Muscle layer of duodenum (tissue), 2 donors: ENCODE results near the gene CACNB4.
A peak's percentile ranks its signal among the peaks of the same experiment; 100 is the strongest.

Experiments
- H3K27ac ChIP-seq: one replicate; pipeline ENCODE4 v1.7.0; 2013; ENCODE audit warnings: mild to moderate bottlenecking, low read length
- H3K27me3 ChIP-seq: one replicate; pipeline ENCODE4 v1.7.0; 2013; ENCODE audit warnings: low read depth, mild to moderate bottlenecking, control low read depth, low read length
- H3K36me3 ChIP-seq, 2 donors: one replicate each; pipeline ENCODE4 v1.7.0; 2013; ENCODE audit warnings: low read length in 2 of 2, control low read depth in 1 of 2, mild to moderate bottlenecking in 1 of 2; ENCODE audit not compliant: insufficient read depth in 2 of 2, control insufficient read depth in 1 of 2
- H3K4me1 ChIP-seq, 2 donors: one replicate each; pipeline ENCODE4 v1.7.0; 2013; ENCODE audit warnings: low read length in 2 of 2, mild to moderate bottlenecking in 2 of 2, control low read depth in 1 of 2, moderate library complexity in 1 of 2; ENCODE audit not compliant: insufficient read depth in 2 of 2, control insufficient read depth in 1 of 2
- H3K4me3 ChIP-seq, 2 donors: one replicate each; pipeline ENCODE4 v1.7.0; 2013; ENCODE audit warnings: low read length in 2 of 2, low read depth in 1 of 2, mild to moderate bottlenecking in 1 of 2
- H3K9me3 ChIP-seq, 2 donors: one replicate each; pipeline ENCODE4 v1.7.0; 2013; ENCODE audit warnings: low read length in 2 of 2, control low read depth in 1 of 2, mild to moderate bottlenecking in 1 of 2; ENCODE audit not compliant: control insufficient read depth in 1 of 2
- donor health status: healthy.

Gene CACNB4

GRCh38 chr2:151984424-151985083 lies 114.3 kb downstream of the CACNB4 start:
- H3K9me3 ChIP-seq: peaks cover 0 to 3% of the 10 kb centered on the region in 2 donors

DNA sequence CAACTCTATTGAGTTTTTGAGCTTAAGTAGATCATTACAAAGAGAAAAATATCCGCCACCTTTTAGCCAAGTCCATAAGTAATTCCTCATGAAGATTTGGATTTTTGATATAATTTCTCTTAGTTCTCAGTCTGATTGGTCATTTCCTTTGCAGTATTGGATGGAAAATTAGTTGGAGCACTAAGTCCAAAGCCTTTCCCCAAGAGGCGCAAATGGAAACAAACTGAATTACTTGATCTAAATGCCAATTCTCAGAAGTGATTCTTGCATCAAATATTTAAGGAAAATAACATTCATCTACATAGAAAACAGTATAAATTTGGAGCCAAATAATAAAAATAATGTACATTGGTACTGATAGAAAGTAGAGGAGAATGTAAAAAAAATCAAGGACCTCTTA lies 115.6 kb downstream of the CACNB4 start:
- no peaks in the 10 kb centered on the region for H3K27me3 ChIP-seq

More at GRCh38 chr2:151984424-151985083, 114.3 kb downstream of the CACNB4 start:
- H3K27ac ChIP-seq: no peak overlapping the region
- no peaks in the 10 kb centered on the region for H3K36me3 ChIP-seq
- H3K4me1 ChIP-seq: no peaks in the 10 kb centered on the region
- H3K4me3 ChIP-seq: no peak overlapping the region
- no peaks in the 10 kb centered on the region for H3K27me3 ChIP-seq

DNA sequence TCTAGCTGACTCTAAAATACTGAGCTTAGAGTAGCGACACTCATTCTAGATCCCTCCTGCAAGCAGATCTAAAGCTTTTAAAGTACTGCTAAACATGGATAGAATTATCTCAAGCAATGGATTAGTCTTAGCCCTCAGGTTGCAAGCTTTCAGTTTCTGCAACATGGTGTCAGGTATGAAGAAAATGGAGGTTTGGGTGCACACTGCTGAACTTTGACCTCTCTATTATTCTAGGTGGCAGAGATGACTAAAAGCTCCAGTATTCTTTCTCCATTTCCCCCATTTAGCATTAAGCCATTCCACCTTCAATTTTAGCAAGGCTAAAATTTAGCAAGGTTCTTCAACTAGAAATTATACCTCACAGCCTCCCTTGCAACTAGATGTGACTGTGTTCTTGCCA lies 117.0 kb downstream of the CACNB4 start:
- Histone ChIP-seq H3K36me3 (no peaks in the 10 kb centered on the region), H3K9me3 (no peaks in the 10 kb centered on the region), H3K4me3 (no peak overlapping the region), H3K27me3 (no peaks in the 10 kb centered on the region), H3K27ac (no peak overlapping the region), H3K4me1 (no peaks in the 10 kb centered on the region)

More for the DNA sequence above, 115.6 kb downstream of the CACNB4 start:
- H3K36me3 ChIP-seq: no peaks in the 10 kb centered on the region
- H3K27ac ChIP-seq: no peak overlapping the region
- H3K4me3 ChIP-seq: no peak overlapping the region
- H3K9me3 ChIP-seq: no peaks in the 10 kb centered on the region
- H3K4me1 ChIP-seq: no peaks in the 10 kb centered on the region

- H3K27ac ChIP-seq: no peak overlapping the region
Measured at GRCh38 chr2:151979694-151980093, 119.2 kb downstream of the CACNB4 start.

DNA sequence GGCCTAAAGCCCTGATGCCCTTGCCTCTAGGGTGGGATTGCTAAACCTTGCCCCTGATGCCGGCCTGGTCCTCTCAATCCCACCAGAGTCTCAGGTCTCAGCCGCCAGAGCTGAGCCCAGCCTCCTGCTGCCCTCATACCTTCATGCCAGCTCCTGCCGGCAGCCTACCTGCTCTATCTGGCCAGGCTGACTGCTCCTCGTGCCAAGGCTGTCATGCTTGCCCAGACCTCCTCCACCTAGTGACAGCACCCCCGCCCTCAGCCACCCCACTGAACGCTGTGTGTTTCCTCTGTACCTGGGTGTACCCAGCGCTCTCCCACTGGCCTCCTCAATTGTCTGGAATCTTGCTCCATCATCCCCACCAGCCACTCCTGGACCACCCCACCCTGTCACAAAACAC lies 120.1 kb downstream of the CACNB4 start:
- H3K9me3 ChIP-seq: no peaks in the 10 kb centered on the region
- H3K4me1 ChIP-seq: no peaks in the 10 kb centered on the region
- no peak overlapping the region for H3K27ac ChIP-seq
- H3K36me3 ChIP-seq: no peaks in the 10 kb centered on the region
- no peak overlapping the region for H3K4me3 ChIP-seq
- no peaks in the 10 kb centered on the region for H3K27me3 ChIP-seq

More at GRCh38 chr2:151979694-151980093, 119.2 kb downstream of the CACNB4 start:
- H3K36me3 ChIP-seq: no peaks in the 10 kb centered on the region
- H3K27me3 ChIP-seq: no peaks in the 10 kb centered on the region
- H3K4me1 ChIP-seq: no peaks in the 10 kb centered on the region
- H3K9me3 ChIP-seq: no peaks in the 10 kb centered on the region
- no peak overlapping the region for H3K4me3 ChIP-seq

- Histone ChIP-seq H3K4me1 (no peaks in the 10 kb centered on the region), H3K9me3 (no peaks in the 10 kb centered on the region), H3K27ac (no peak overlapping the region), H3K27me3 (no peaks in the 10 kb centered on the region), H3K4me3 (no peak overlapping the region), H3K36me3 (no peaks in the 10 kb centered on the region)
Measured at GRCh38 chr2:151977631-151978030, 121.2 kb downstream of the CACNB4 start.

- no peaks in the 10 kb centered on the region for H3K27me3 ChIP-seq
- no peak overlapping the region for H3K4me3 ChIP-seq
- H3K27ac ChIP-seq: no peak overlapping the region
- H3K9me3 ChIP-seq: no peaks in the 10 kb centered on the region
- no peaks in the 10 kb centered on the region for H3K4me1 ChIP-seq
- H3K36me3 ChIP-seq: no peaks in the 10 kb centered on the region
Measured at GRCh38 chr2:151976945-151977353, 121.9 kb downstream of the CACNB4 start.

DNA sequence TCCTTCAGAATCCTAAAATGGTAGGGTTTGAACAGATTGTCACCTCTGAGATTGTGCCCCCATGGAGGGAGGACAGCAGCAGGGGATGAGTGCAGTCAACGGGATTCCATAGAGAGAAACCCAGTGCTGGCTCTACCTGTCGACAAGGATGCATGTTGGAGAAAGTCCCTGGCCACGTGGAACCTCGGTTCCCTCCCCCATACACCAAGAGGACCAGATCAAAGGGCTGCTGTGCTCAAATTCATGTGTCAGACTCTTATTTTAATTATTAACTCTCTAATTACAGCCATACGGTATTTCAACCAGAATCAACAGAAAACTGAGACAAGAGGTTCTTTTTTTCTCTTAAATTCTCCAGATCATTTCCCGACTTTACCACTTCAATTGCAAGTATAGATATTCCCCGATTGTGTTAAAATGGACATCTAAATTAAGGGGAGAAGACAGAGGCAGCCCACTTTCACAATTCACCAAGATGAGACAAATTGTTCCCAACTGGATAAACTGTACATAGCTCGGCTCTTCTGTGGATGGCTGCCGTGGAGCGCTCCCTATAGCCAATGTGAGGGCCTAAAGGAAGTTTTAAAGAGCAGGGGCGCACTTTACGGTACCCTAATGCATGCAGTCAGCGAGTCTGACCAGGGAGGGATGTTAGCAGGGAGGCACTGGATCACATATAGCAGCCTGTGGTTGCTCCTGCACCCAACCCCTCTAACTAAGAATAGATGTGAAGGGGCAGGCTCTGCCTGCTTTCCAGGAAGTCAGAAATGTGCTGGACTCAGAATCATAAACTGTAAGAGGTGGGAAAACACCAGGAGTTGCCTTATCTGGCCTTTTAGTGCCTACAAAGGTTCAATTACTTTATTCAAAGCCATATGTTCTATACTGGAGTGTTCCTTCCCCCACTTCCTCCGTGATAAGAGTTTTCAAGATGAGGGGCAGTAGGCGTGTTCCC lies 123.1 kb downstream of the CACNB4 start:
- H3K9me3 ChIP-seq: no peaks in the 10 kb centered on the region
- no peak overlapping the region for H3K4me3 ChIP-seq
- no peaks in the 10 kb centered on the region for H3K36me3 ChIP-seq
- no peaks in the 10 kb centered on the region for H3K27me3 ChIP-seq
- H3K27ac ChIP-seq: no peak overlapping the region
- no peaks in the 10 kb centered on the region for H3K4me1 ChIP-seq

- no peaks in the 10 kb centered on the region for H3K27me3 ChIP-seq
- H3K27ac ChIP-seq: no peak overlapping the region
- no peak overlapping the region for H3K4me3 ChIP-seq
- no peaks in the 10 kb centered on the region for H3K4me1 ChIP-seq
- no peaks in the 10 kb centered on the region for H3K9me3 ChIP-seq
- H3K36me3 ChIP-seq: no peaks in the 10 kb centered on the region
Measured at GRCh38 chr2:151974988-151975387, 123.9 kb downstream of the CACNB4 start.

- no peaks in the 10 kb centered on the region for H3K9me3 ChIP-seq
- H3K27me3 ChIP-seq: no peaks in the 10 kb centered on the region
- H3K36me3 ChIP-seq: no peaks in the 10 kb centered on the region
- no peak overlapping the region for H3K27ac ChIP-seq
- H3K4me3 ChIP-seq: peak overlapping the region in 1 of 2 donors; percentile 1
- H3K4me1 ChIP-seq: no peaks in the 10 kb centered on the region
Measured at GRCh38 chr2:151973901-151974199, 125.0 kb downstream of the CACNB4 start.

GRCh38 chr2:151973013-151973900 lies 125.6 kb downstream of the CACNB4 start:
- H3K27ac ChIP-seq: no peak overlapping the region
- no peaks in the 10 kb centered on the region for H3K9me3 ChIP-seq
- H3K27me3 ChIP-seq: no peaks in the 10 kb centered on the region
- peak overlapping the region in 1 of 2 donors; percentile 1 for H3K4me3 ChIP-seq
- no peaks in the 10 kb centered on the region for H3K36me3 ChIP-seq
- H3K4me1 ChIP-seq: no peaks in the 10 kb centered on the region
